ENCODE measurements around the gene PDE4B. TPM values are rescaled to one million over a fixed set of nuclear protein-coding genes. Genes with fewer than 3 reads are reported as not detected.

PDE4B gene
- total and polyA plus RNA-seq, 12 donors, result 1.2 to 14.9 (median 3.9) TPM

- no peaks in the 10 kb centered on the region for H3K27me3 ChIP-seq
- H3K27ac ChIP-seq, result no peak overlapping the region
- H3K36me3 ChIP-seq (replicated peaks in 1 of 2), result no peaks in the 10 kb centered on the region
- no peak for DNase-seq
- TF ChIP-seq POLR2A (IDR thresholded peaks at IDR 0.05), result no peak
- TF ChIP-seq, protein P1, sequence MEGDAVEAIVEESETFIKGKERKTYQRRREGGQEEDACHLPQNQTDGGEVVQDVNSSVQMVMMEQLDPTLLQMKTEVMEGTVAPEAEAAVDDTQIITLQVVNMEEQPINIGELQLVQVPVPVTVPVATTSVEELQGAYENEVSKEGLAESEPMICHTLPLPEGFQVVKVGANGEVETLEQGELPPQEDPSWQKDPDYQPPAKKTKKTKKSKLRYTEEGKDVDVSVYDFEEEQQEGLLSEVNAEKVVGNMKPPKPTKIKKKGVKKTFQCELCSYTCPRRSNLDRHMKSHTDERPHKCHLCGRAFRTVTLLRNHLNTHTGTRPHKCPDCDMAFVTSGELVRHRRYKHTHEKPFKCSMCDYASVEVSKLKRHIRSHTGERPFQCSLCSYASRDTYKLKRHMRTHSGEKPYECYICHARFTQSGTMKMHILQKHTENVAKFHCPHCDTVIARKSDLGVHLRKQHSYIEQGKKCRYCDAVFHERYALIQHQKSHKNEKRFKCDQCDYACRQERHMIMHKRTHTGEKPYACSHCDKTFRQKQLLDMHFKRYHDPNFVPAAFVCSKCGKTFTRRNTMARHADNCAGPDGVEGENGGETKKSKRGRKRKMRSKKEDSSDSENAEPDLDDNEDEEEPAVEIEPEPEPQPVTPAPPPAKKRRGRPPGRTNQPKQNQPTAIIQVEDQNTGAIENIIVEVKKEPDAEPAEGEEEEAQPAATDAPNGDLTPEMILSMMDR (IDR thresholded peaks at IDR 0.05), result no peak
- peaks cover 0 to 11% of the 10 kb centered on the region in 2 donors for H3K4me1 ChIP-seq (replicated peaks in 1 of 2)
- intact Hi-C loops (cut with DNase I), result no loop called here
- H3K4me3 ChIP-seq, result no peak overlapping the region
- H3K9me3 ChIP-seq (replicated peaks in 1 of 3), result no peaks in the 10 kb centered on the region
Observed at GRCh38 chr1:66326867-66327266, 534.2 kb downstream of the PDE4B start.

- Histone ChIP-seq H3K9me3 (replicated peaks in 1 of 3) (no peaks in the 10 kb centered on the region), H3K27ac (no peak overlapping the region), H3K4me1 (replicated peaks in 1 of 2) (peaks cover 0 to 12% of the 10 kb centered on the region in 2 donors), H3K27me3 (no peaks in the 10 kb centered on the region), H3K4me3 (no peak overlapping the region), H3K36me3 (replicated peaks in 1 of 2) (no peaks in the 10 kb centered on the region)
- DNase-seq, result no peak
- no peak for TF ChIP-seq POLR2A (IDR thresholded peaks at IDR 0.05)
- TF ChIP-seq, protein P1 (IDR thresholded peaks at IDR 0.05), result no peak
- intact Hi-C loops (cut with DNase I), result no loop called here
- 67 to 78% (median 75%) methylated on average over 2 of the region's 2 CpGs for WGBS, 4 donors
Observed at GRCh38 chr1:66327588-66327987, 534.9 kb downstream of the PDE4B start.

GRCh38 chr1:66328896-66329295 lies 536.2 kb downstream of the PDE4B start:
- WGBS, 4 donors, result 81 to 89% (median 82%) methylated on average over 3 of the region's 3 CpGs
- no peak for TF ChIP-seq POLR2A (IDR thresholded peaks at IDR 0.05)
- TF ChIP-seq, protein P1 (IDR thresholded peaks at IDR 0.05), result no peak
- H3K36me3 ChIP-seq (replicated peaks in 1 of 2), result no peaks in the 10 kb centered on the region
- no peak overlapping the region for H3K4me3 ChIP-seq
- H3K9me3 ChIP-seq (replicated peaks in 1 of 3), result no peaks in the 10 kb centered on the region
- H3K27me3 ChIP-seq, result no peaks in the 10 kb centered on the region
- H3K4me1 ChIP-seq (replicated peaks in 1 of 2), result peaks cover 0 to 12% of the 10 kb centered on the region in 2 donors
- intact Hi-C loops (cut with DNase I), result no loop called here
- H3K27ac ChIP-seq, result no peak overlapping the region
- DNase-seq, result no peak

- intact Hi-C loops (cut with DNase I), result loop anchor here in 1 of 2 donors (10.0 kb wide), 1 partner anchor 64 kb away; no protein-coding TSS in a partner anchor
- H3K4me1 ChIP-seq (replicated peaks in 1 of 2), result peaks cover 0 to 12% of the 10 kb centered on the region in 2 donors
- H3K36me3 ChIP-seq (replicated peaks in 1 of 2), result no peaks in the 10 kb centered on the region
- no peak overlapping the region for H3K4me3 ChIP-seq
- 59 to 70% (median 64%) methylated on average over 4 of the region's 4 CpGs for WGBS, 4 donors
- H3K27ac ChIP-seq, result no peak overlapping the region
- H3K9me3 ChIP-seq (replicated peaks in 1 of 3), result no peaks in the 10 kb centered on the region
- TF ChIP-seq, protein P1 (IDR thresholded peaks at IDR 0.05), result no peak
- no peak for TF ChIP-seq POLR2A (IDR thresholded peaks at IDR 0.05)
- DNase-seq, result no peak
- no peaks in the 10 kb centered on the region for H3K27me3 ChIP-seq
Observed at GRCh38 chr1:66330722-66331141, 538.0 kb downstream of the PDE4B start.
